Panc1 (cell line): ENCODE data around the gene KIF7. TPM values are rescaled to one million over a fixed set of nuclear protein-coding genes. Genes with fewer than 3 reads are reported as not detected.

Experiments
- ATAC-seq: fragments of 200-7000 bp; cut with Tn5 transposase; 2 replicates; pipeline ENCODE4 v1.9.1; 2020; ENCODE audit warnings: mild to moderate bottlenecking, moderate library complexity
- BruUV-seq: library from RNA; stranded (reverse); fragments of 400-500 nt; replicated peaks from 2 replicates; lab custom pipeline; 2021; lab: Mats Ljungman, UMichigan
- CTCF ChIA-PET: fragments of 300-600 bp; sonication (Branson Sonifier 250); formaldehyde crosslinking; loops from one replicate; lab custom pipeline; 2022; ENCODE audit warnings: antibody characterized with exemption; lab: Charles Lee
- POLR2A ChIA-PET: fragments of 300-600 bp; sonication (Branson Sonifier 250); formaldehyde crosslinking; loops from one replicate; lab custom pipeline; 2022; ENCODE audit warnings: antibody characterized with exemption; lab: Charles Lee
- DNase-seq: peaks from one replicate; pipeline ENCODE4 v3.0.0-alpha.2; 2010; ENCODE audit warnings: low read depth, low spot score
- H3K27ac ChIP-seq: 2 replicates; pipeline ENCODE4 v1.5.1; 2011; ENCODE audit warnings: mild to moderate bottlenecking, low read length, inconsistent platforms
- H3K27me3 ChIP-seq: fragments of 200-500 bp; sonication (Bioruptor generic); 2 replicates; pipeline ENCODE4 v1.6.0; 2014; ENCODE audit warnings: low read length, inconsistent platforms; ENCODE audit not compliant: control insufficient read depth, insufficient read depth
- H3K36me3 ChIP-seq: fragments of 200-500 bp; sonication (Bioruptor generic); 2 replicates; pipeline ENCODE4 v1.5.1; 2014; ENCODE audit warnings: inconsistent platforms, mild to moderate bottlenecking, low read length, moderate library complexity; ENCODE audit not compliant: control insufficient read depth, insufficient read depth
- H3K4me1 ChIP-seq: 2 replicates; pipeline ENCODE4 v1.5.1; 2011; ENCODE audit warnings: inconsistent platforms, mild to moderate bottlenecking, low read length, moderate library complexity; ENCODE audit not compliant: control insufficient read depth, insufficient read depth
- H3K4me3 ChIP-seq, 2 experiments: 2 replicates each; pipeline ENCODE4 v1.5.1; 2011 to 2012; ENCODE audit warnings: low read depth in 2 of 2, low read length in 2 of 2, mild to moderate bottlenecking in 2 of 2, inconsistent platforms in 1 of 2, moderate library complexity in 1 of 2
- H3K9me3 ChIP-seq: fragments of 200-500 bp; sonication (Bioruptor generic); 2 replicates; pipeline ENCODE4 v1.5.1; 2014; ENCODE audit warnings: low read depth, mild to moderate bottlenecking, inconsistent platforms, low read length, moderate library complexity; ENCODE audit not compliant: control insufficient read depth, insufficient read depth
- POLR2AphosphoS5 ChIP-seq: IDR thresholded peaks from 2 replicates; pipeline ENCODE4 v1.6.1; 2012; ENCODE audit warnings: mild to moderate bottlenecking, low read depth, low read length, moderate library complexity
- REST ChIP-seq, 2 experiments: IDR thresholded peaks; 2 replicates each; pipeline ENCODE4 v1.6.1; 2011 to 2012; ENCODE audit warnings: low read depth in 2 of 2, control low read depth in 1 of 2, low read length in 1 of 2, mild to moderate bottlenecking in 1 of 2, moderate library complexity in 1 of 2; ENCODE audit not compliant: insufficient read depth in 1 of 2
- SIN3A ChIP-seq: IDR thresholded peaks from 2 replicates; pipeline ENCODE4 v1.6.1; 2012; ENCODE audit warnings: low read depth, mild to moderate bottlenecking, low read length, moderate library complexity, borderline replicate concordance; ENCODE audit not compliant: insufficient read depth
- TCF7L2 ChIP-seq: IDR thresholded peaks from 2 replicates; pipeline ENCODE4 v1.6.1; 2011; ENCODE audit warnings: mild to moderate bottlenecking, low read depth, low read length, inconsistent platforms
- in situ Hi-C: cut with HindIII; loops from 2 replicates; pipeline ENCODE4 v1.10.0; 2016; ENCODE audit warnings: low sequenced_read_pairs, low pct_unique_long_range_greater_than_20kb
- intact Hi-C: fragments of 100-400 bp; cut with micrococcal nuclease; formaldehyde crosslinking; loops from one replicate; pipeline ENCODE4 v1.10.0; 2022; ENCODE audit not compliant: unreplicated experiment
- total RNA-seq: library from RNA; stranded (reverse); gene quantifications from one replicate; pipeline ENCODE4 v1.2.1, GENCODE V29; 2021; ENCODE audit not compliant: unreplicated experiment
- TF ChIP-seq, protein P1 (sequence below): fragments of 450-650 bp; IDR thresholded peaks from 2 replicates; pipeline ENCODE4 v1.5.1; 2017; ENCODE audit warnings: mild to moderate bottlenecking

KIF7 gene
- total RNA-seq, 1 experiment from 2014 or later: 6.5 TPM

DNA sequence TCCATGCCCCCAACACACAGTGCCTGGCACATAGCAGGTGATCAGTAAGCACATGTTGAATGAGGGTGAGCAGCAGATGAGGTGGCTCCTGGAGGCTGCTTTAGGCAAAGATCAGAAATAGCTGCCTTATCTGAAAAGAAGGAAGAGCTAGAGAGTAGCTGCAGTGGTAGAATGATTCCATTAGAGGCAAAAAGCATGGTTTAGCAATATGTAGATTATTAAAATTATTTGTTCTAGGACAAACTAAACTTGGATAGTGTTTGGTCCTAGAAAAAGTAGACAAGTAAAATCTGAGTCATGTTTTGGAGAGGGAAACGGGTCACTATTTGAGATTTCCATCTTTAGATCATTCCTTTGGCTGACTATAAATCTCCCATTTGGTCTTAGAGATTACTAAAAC, 32.1 kb downstream of the KIF7 start:
- Histone ChIP-seq H3K36me3 (peaks cover 19% of the 10 kb centered on the region), H3K27ac (no peak overlapping the region), H3K9me3 (no peaks in the 10 kb centered on the region), H3K4me3 (no peak overlapping the region), H3K27me3 (no peaks in the 10 kb centered on the region), H3K4me1 (no peaks in the 10 kb centered on the region)
- TF ChIP-seq SIN3A: no peak
- no peak for TF ChIP-seq REST (IDR thresholded peaks at IDR 0.05; ENCODE audit: insufficient read depth in 1 of 2, low read depth in 2 of 2, low read length in 1 of 2)
- TF ChIP-seq, protein P1, sequence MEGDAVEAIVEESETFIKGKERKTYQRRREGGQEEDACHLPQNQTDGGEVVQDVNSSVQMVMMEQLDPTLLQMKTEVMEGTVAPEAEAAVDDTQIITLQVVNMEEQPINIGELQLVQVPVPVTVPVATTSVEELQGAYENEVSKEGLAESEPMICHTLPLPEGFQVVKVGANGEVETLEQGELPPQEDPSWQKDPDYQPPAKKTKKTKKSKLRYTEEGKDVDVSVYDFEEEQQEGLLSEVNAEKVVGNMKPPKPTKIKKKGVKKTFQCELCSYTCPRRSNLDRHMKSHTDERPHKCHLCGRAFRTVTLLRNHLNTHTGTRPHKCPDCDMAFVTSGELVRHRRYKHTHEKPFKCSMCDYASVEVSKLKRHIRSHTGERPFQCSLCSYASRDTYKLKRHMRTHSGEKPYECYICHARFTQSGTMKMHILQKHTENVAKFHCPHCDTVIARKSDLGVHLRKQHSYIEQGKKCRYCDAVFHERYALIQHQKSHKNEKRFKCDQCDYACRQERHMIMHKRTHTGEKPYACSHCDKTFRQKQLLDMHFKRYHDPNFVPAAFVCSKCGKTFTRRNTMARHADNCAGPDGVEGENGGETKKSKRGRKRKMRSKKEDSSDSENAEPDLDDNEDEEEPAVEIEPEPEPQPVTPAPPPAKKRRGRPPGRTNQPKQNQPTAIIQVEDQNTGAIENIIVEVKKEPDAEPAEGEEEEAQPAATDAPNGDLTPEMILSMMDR: no peak
- TF ChIP-seq TCF7L2: no peak
- TF ChIP-seq POLR2AphosphoS5: no peak
- ChIA-PET CTCF (no interaction called here), POLR2A (interaction anchor here (0.7 kb wide), 1 partner anchor 21 kb away, joined by 3 read pairs; no protein-coding TSS in a partner anchor)
- in situ Hi-C loops (no loop called here), intact Hi-C loops (no loop called here)
- DNase-seq (no peak), ATAC-seq (no peak)
- no TSS peak for BruUV-seq

- intact Hi-C loops (no loop called here), in situ Hi-C loops (no loop called here)
- no peak overlapping the region for H3K27ac ChIP-seq
- POLR2A ChIA-PET: no interaction called here
- H3K27me3 ChIP-seq: no peaks in the 10 kb centered on the region
- CTCF ChIA-PET: no interaction called here
- H3K4me1 ChIP-seq: no peaks in the 10 kb centered on the region
- H3K4me3 ChIP-seq: no peak overlapping the region
- no TSS peak for BruUV-seq
- TF ChIP-seq TCF7L2: no peak
- TF ChIP-seq SIN3A: no peak
- no peaks in the 10 kb centered on the region for H3K9me3 ChIP-seq
- ATAC-seq (no peak), DNase-seq (no peak)
- H3K36me3 ChIP-seq: peaks cover 25% of the 10 kb centered on the region
Observed at GRCh38 chr15:89621547-89621946, 33.7 kb downstream of the KIF7 start.

GRCh38 chr15:89616228-89616627, 39.0 kb downstream of the KIF7 start:
- intact Hi-C loops (no loop called here), in situ Hi-C loops (no loop called here)
- H3K4me3 ChIP-seq: no peak overlapping the region
- no peak overlapping the region for H3K27ac ChIP-seq
- no TSS peak for BruUV-seq
- no peaks in the 10 kb centered on the region for H3K27me3 ChIP-seq
- peaks cover 31% of the 10 kb centered on the region for H3K36me3 ChIP-seq
- no peak for DNase-seq
- peaks cover 9% of the 10 kb centered on the region; the same call in 1 of the 2 replicates for H3K9me3 ChIP-seq
- no peaks in the 10 kb centered on the region for H3K4me1 ChIP-seq
- no peak for TF ChIP-seq REST (IDR thresholded peaks at IDR 0.05; ENCODE audit: insufficient read depth in 1 of 2, low read depth in 2 of 2, low read length in 1 of 2)
- TF ChIP-seq POLR2AphosphoS5: no peak
- no peak for TF ChIP-seq SIN3A
- no peak for TF ChIP-seq TCF7L2
- TF ChIP-seq, protein P1: no peak
- ChIA-PET POLR2A (no interaction called here), CTCF (interaction anchor here (0.6 kb wide), 1 partner anchor 118 kb away, joined by 4 read pairs; no protein-coding TSS in a partner anchor)
- ATAC-seq: no peak
